Measurements from ENCODE around the gene SUSD5.
"Not testable (repeated sequence)": the region's sequence is repeated elsewhere in the genome, so short reads cannot be mapped to it uniquely, and the experiment has no call there.

The SUSD5 gene

DNA sequence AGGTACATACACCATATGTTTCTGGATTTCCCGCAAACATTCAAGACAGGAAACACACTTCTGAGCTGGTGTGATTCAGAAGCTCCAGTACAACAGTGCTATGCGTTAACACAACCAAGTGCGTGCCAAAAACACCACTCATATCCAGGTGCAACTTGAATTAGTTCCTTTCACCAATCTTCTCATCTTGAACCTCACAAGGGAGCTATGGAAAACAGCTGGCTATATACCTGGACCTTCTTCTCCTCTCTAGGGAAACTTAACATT is 31.3 kb downstream of the SUSD5 start:
- no peak for DNase-seq

DNA sequence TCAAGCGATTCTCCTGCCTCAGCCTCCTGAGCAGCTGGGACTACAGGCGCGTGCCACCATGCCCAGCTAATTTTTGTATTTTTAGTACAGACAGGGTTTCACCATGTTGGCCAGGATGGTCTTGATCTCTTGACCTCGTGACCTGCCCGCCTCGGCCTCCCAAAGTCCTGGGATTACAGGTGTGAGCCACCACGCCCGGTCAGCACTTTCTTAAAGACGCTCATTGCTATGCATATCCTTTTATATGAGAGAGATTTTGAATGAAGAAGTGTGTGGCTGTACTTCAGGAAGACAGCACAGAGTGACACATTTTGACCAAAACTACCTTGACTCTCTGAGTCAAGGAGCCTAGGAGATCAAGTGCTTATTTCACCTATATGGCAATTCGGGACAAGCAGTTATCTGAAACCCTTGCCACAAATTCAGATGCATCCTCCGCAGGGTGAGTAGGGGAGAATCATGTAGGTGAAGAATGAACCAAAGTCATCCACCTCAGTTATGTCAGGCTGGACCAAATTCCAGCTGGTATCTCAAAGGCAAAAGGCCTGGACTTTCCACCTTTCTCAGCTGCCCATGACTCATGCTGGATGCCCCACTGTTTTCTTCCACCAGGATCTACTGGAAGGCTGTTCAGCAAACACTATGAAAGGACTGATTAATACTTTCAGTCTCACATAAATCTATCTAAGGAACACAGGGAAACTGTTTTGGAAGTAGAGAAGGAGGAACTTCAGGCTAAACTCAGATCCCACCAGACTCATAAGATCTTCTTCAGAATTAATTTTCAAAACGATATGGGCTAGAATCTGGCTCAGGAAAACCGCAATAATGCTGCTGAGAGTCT is 31.9 kb downstream of the SUSD5 start:
- no peak for DNase-seq

DNA sequence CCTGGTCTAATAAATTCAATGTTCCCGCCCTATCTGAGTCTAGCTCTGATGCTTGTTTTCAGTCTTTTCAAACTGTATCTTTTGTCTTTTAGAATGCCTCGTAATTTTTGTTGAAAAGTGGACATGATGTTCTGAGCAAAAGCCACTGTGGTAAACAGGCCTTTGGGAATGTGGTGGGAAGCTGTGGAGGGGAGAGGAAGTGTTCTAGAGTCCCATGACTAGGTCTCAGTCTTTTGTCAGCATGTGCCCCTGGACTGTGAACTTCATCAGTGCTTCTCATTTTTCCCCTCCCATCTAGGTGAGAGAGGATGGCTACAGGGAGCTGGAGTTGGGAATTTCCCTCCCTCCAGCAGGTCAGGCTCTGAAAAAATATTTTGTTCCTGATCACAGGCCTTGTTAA is 33.7 kb downstream of the SUSD5 start:
- DNase-seq: no peak

DNA sequence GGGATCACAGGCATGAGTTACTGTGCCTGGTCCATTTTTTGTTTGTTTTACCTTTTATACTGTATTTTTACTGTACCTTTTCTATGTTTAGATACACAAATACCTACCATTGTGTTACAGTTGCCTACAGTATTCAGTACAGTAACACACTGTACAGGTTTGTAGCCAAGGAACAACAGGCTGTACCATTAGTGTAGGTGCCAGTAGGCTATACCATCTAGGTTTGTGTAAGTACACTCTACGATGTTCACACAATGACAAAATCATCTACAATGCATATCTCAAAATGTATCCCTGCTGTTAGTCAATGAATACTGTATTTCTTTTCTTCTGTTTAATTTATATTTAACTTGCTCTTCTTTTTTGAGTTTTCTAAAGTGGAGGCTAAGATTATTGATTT is 37.0 kb downstream of the SUSD5 start:
- DNase-seq: not testable (repeated sequence)

DNA sequence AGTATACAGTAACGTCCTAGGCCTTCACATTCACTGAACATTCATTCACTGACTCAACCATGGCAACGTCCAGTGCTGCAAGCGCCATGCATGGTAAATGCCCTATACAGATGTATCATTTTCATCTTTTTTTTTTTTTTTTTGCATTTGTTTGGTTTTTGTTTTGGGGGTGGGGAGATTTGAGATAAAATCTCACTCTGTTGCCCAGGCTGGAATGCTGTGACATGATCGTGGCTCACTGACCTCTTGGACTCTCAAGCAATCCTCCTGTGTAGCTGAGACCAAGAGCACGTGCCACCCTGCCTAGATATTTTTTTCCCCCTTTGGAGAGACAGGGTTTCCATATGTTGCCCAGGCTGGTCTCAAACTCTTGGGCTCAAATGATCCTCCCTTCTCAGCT is 37.4 kb downstream of the SUSD5 start:
- DNase-seq: no peak

DNA sequence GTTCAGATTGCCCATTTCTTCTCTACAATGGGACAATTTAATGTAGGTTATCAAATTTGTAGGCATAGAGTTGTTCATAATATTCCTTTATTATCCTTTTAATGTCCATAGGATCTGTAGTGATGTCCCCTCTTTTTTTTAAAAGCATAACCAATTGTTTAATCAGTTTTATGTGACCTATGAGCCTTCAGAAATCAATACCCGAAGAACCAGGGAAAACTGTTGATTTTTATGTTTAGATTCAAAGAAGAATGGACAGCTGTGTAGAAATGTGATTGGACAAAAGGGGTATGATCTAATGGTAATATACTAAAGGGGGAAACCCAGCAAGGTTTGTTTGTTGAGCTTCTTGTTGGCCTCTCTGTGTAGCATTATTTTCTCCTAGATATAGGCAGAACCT is 39.5 kb downstream of the SUSD5 start:
- no peak for DNase-seq

DNA sequence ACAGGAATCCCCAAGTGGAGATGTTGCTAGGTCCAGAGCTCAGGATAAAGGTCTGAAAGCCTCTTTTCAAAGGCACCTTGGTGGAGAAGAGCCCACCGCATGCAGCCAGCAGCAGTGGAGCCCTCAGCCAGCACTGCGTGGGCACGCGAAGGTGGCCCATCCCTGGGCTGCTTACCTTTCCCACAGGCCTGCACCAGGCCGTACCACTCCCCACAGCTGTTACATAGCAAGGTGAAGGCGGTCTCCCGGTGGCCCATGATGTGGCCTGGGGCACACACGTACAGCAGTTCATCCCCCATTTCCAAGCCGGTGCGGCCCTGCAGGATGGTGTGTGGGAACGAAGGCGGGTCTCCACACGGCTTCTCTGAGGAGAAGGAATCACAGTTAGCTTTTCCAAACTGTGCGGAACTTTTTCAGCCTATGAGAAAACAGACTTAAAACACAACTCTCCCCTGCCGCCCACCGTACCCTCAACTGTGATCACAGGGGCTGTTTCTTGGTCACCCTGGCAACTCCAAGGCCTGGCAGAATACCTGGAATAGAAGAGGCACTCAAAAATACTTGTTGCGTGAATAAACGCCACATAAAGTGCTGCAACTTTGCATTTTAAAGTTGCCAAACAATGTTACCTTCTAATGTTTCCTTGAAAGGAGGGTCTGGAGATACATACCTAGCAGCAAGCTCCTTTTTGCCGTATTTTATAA is 43.7 kb downstream of the SUSD5 start:
- DNase-seq: no peak

DNA sequence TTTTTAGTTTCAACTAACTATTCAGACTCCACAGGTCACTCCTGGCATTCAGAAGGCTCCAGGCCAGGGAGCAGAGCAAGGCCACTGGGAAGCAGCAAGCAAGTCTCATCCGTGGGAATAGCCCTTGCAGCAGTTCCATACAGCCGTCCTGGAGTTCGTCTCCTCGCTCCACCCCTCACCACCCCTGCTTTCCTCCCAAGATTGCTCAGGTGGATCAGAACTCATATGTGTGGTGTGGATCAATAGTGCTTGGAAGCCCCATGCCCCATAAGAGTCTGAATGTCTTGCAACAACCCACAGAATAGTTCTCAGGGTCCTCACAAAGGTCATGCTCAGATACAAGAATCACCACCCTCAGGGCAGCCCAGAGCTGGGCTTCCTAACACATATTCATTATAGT is 44.5 kb downstream of the SUSD5 start:
- no peak for DNase-seq

DNA sequence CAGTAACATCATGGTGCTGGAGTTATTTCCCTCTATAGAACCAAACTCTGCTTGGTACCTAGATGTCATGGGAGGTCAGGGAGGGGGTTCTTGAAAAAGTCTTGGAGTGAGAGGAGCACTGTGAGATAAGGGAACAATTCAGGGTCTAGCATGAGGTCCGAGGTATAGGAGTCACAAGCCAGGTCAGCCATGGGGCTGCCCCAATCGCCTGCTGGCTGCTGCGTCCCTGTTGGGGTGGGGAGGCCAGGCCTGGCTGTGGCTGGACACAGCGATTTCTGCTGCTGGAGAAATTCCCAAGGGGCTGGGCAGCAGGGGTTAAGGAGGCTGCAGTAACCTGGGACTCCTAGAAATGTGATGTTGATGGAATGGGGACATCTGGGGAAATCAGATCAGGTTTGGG is 44.9 kb downstream of the SUSD5 start:
- no peak for DNase-seq

DNA sequence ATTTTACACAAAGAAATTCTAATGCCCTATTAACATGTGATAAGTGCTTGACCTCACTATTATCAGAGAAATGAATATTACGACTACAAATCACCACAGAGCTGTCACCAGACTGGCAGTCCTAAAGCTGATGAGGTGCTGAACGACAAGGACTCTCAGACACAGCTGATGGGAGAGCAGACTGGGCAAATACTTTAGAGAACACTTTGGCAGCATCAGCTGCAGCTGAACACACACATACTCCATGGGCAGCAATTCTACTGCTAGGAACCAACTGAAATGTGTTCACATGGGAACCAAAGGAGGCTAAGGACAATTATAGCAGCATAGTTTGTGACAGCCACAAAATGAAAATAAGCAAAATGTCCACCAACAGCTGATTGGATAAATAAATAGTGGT is 45.5 kb downstream of the SUSD5 start:
- DNase-seq: no peak

DNA sequence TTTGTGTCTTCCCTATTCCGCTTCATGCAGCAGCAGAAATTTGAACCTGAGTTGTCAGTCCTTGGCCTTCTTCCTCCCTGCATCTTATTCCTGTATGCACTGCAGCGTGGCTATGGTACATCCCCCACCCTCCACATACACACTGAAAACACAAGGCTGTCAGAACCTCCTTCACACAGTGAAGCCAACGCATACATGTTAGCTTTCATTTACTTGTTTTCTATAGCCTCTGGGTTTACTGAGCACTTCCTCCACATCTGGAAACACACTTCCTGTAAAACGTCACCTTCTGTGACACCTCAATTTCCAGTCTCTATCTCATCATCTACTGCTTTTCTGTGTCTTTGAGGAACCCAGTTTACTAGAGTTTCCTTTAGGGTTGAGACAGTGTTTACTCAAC is 47.0 kb downstream of the SUSD5 start:
- DNase-seq: no peak

DNA sequence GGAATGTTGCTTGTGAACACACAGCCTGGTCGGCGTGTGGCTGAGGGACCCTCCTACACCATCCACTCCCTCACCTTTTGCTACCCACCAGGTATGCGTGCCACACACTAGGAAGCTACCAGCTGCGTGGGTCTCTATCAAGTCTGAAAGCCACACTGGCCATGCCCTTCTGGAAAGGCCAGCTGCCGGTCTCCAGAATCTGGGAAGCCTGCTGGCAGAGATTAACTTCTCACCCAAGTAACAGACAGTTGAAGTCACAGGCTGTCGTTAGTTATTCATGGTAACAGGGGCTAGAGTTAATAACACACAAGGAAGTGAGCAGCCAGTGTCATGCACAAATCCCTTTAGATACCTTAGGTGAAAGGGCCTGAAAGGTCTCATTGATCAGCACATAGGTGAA is 48.1 kb downstream of the SUSD5 start:
- no peak for DNase-seq

DNA sequence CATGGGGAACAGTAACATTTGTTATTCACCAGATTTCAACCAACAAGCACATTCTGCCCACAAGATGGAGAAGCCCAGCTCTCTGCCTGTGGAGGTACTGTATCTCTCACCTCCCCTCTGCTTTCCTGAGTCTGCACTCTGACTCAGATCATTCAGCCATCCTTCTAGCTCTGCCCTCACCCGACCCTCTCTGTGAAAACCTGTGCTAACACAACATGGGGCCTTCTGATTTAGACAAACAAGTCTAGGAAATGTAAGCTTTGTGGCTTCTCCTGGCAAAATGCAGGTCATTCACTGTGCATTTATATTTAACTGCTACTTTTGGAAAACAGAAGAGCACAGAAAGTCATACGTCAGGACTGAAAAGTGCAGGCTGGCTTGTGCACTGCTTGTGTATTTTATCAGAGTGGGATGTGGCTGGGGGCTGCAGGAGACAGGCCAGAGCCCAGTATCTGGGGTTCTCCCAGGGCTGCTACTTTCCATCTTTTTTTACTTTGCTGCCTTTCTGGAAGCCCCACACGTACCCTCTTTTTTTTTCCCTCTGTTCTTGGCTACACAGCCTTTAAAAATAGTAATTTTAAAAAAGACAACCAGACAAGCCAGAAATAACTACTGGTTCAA is 50.8 kb downstream of the SUSD5 start:
- no peak for DNase-seq

DNA sequence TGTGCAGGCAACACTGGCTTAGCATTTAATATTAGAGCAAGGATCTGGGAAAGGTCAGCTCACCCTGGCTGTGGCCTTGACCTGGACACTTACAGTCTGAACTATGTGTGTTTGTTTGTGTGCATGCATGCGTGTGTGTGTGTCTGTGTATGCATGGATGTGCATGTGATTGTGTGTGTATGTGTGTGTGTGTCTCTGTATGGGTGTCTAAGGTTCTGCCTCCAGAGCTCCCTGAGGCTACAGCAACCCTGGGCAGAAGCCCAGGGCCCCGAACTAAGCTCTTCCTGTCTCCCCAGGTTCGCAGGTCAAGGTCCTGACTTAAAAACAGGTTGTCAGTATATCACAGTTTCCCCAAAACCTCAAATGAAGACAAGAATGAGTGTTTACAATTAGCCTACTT is 51.3 kb downstream of the SUSD5 start:
- no peak for DNase-seq

DNA sequence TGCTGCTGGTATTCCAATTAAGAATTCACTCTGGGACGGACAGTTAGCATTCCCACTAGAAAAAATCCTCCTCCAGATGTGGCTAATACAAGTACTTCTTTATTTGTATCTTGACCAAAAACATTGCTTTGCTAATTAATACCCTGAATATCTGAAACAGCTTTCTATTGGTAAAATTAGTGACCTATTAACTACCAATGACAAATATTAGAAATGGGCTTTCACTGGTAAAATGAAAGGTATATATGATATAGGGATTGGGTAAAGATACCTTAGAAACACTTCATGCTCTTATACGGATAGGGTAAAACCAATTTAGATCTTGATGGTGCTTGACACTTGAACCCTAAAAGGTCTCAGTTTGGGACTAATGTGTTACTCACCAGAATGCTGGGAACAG is 52.5 kb downstream of the SUSD5 start:
- DNase-seq: no peak

DNA sequence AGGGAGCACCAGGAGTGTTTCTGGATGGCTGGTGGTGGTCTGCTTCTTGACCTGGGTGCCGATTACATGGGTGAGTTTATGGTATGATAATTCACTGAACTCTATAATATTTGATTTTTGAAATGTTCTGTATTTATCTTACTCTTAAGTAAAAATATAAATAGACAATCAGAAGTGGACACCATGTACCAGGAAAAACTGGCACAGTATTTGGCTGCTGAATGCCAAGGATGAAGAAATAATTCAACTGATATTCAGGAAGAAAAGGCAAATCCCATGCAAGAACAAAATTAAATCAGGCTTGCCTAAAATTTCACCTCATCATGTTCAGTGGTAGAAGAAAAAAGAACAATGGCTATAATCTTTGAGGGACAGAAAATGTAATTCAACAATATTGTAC is 53.2 kb downstream of the SUSD5 start:
- no peak for DNase-seq

DNA sequence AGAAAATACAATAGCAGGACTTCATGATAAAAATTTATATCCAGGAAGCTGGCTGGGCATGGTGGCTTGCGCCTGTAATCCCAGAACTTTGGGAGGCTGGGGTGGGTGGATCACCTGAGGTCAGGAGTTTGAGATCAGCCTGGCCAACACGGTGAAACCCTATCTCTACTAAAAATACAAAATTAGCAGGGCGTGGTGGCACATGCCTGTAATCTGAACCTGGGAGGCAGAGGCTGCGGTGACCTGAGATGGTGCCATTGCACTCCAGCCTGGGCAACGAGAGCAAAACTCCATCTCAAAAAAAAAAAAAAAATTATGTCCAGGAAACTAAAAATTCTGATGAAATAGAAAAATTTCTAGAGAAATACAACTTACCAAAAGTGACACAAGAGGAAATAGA is 56.0 kb downstream of the SUSD5 start:
- not testable (repeated sequence) for DNase-seq

DNA sequence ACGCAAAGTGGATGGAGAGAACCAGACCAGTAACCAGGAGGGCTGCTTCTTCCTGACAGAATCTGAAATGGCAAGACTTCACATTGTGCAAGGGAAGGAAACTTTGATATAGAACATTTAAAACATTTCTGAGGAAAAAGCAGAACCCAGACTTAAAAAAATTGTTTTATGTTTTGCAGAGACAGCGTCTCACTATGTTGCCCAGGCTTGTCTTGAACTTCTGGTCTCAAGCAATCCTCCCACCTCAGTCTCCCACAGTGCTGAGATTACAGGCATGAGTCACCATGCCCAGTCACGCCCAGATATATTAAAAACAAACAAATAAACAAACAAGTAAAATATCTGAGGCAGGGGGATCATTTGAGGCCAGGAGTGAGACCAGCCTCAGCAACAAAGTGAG is 58.6 kb downstream of the SUSD5 start:
- DNase-seq: no peak

DNA sequence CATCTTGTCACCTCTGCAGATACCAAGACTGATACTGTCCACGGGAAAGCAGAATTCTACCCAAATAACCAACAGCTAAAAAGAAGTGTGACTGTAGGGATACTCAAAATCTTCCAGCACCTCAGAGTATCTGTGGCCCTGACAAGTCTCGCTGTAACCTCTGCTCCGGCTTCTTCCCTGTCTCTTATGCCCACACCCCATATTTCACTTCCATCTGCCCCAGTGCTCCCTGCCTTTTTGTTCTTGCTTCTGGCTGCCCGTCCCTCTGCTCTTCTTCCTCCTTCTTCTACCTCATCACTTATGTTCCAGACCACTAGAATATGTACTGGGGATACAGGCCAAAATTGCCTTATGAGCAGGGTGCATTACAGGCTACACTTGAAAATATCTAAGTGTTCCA is 59.4 kb downstream of the SUSD5 start:
- DNase-seq: no peak

DNA sequence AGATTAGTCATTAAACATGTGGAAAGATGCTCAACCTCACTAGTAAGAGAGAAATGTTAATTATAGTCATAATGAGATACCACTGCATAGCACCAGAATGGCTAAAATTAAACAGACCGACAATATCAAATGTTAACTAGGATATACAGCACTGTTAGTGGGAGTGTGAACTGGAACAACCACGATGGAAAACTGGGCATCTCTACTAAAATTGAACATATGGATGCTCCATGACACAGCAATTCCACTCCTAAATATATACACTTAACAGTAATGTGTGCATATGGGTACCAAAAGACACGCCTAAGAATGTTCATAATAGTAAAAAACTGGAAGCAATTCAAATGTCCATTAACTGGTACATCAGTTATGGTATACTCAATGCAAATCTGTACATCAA is 63.3 kb downstream of the SUSD5 start:
- no peak for DNase-seq

DNA sequence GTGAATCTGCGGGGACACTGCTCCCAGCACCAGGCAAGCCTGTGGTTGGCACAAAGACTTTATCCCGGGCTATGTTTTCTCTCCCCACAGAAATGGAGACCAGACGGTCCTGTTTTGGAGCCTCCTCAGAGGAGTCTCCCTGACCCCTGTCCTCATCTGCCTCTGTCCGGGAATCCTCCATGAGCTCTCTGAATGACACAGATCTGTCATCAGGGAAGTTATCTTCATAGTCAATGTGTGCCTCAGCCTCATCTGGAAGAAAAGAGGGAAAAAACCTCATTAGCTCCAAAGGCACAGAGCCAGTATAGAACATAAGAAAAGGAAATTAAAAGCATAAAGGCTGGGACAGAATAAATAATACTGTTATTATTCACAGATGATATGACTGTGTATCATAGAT is 64.8 kb downstream of the SUSD5 start:
- no peak for DNase-seq

DNA sequence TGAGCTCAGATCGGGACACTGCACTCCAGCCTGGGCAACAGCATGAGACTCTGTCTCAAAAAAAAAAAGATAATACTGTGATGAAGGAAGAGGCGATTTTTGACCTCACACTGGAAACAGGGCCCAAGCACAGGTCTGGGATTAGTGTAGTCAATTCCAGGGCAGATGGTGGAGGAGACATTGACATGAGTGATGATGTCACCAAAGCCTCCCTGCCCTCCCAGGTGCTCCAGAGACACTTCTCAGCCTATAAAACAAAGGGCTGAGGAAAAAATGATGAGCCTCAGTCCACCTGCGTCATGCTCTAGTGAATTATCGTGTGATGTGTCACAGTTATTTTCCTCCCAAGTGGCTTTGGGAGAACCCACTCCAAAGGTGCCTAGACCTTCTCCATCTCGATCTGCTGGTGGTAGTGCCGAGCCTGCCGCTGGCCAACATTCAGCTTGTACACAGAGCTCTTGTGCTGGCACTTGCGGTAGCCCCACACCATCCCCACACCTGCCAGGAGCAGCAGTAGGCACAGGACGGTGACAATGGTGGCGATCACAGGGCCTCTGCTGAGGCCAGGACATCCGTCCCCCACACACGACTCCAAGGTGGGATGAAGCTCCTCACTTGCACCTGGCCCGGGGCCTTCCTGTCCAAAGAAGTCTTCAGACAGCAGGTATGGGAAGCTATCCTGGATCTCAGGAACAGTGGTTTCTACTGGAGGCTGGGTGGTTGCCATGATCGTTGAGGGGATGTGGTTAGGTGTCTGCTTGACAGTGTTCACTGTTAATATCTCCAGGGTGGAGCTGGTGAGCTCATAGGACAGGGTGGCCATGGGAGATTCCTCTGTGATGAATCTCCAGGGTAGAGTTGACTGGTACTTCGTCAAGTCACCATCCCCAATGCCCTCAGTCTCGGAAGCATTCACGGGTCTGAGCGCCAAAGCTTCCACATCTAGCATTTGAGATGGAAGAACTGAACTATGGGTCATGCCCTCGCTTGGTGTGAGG is 65.9 kb downstream of the SUSD5 start:
- no peak for DNase-seq

DNA sequence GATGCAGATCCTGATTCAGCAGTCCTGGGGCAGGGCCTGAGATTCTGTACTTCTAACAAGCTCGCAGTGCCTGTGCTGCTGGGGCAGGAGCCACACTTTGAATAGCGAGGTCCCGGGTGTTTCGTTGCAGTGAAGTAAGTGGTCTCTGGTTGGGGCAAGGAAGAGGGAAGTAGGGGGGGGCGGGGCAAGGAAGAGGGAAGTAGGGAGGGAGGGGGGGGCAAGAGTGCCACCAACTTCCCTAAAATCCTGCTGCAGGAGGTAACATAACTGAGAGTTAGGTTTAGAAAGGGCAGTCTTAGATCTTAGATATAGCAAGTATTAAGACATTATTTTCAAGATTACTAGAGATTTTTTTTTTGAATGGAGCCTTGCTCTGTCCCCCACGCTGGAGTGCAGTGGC is 69.3 kb downstream of the SUSD5 start:
- no peak for DNase-seq
